ENCODE data around the gene NECAB3. TPM values are rescaled to one million over a fixed set of nuclear protein-coding genes. Genes with fewer than 3 reads are reported as not detected.
"Not testable (repeated sequence)": the region's sequence is repeated elsewhere in the genome, so short reads cannot be mapped to it uniquely, and the experiment has no call there.

Gene NECAB3
- total RNA-seq, 1 donor from 2014 or later: 56.2 TPM

DNA sequence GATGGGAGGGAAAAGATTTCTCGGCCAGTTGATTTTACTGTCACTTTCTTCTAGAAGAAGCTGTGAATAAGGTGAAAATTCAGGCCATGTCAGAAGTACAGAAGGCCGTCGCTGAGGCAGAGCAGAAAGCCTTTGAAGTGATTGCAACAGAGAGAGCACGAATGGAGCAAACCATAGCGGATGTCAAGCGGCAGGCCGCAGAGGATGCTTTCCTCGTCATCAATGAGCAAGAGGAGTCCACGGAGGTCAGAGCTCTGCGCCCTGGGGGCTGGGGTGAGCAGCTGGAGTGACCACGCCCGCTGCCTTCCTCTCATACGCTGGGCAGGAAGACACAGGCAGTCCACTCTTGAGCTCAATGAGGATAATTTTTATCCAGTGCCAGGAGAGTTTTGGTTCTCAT is 33.9 kb downstream of the NECAB3 start:
- DNase-seq: no peak
- no peak for ATAC-seq
- TF ChIP-seq, protein P1, sequence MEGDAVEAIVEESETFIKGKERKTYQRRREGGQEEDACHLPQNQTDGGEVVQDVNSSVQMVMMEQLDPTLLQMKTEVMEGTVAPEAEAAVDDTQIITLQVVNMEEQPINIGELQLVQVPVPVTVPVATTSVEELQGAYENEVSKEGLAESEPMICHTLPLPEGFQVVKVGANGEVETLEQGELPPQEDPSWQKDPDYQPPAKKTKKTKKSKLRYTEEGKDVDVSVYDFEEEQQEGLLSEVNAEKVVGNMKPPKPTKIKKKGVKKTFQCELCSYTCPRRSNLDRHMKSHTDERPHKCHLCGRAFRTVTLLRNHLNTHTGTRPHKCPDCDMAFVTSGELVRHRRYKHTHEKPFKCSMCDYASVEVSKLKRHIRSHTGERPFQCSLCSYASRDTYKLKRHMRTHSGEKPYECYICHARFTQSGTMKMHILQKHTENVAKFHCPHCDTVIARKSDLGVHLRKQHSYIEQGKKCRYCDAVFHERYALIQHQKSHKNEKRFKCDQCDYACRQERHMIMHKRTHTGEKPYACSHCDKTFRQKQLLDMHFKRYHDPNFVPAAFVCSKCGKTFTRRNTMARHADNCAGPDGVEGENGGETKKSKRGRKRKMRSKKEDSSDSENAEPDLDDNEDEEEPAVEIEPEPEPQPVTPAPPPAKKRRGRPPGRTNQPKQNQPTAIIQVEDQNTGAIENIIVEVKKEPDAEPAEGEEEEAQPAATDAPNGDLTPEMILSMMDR (IDR thresholded peaks at IDR 0.05): no peak
- Histone ChIP-seq H3K9me3 (no peaks in the 10 kb centered on the region), H3K27ac (no peak overlapping the region), H3K27me3 (no peaks in the 10 kb centered on the region), H3K4me1 (no peaks in the 10 kb centered on the region), H3K36me3 (peaks cover 83% of the 10 kb centered on the region), H3K4me3 (no peak overlapping the region)
- intact Hi-C loops (cut with DNase I): no loop called here

DNA sequence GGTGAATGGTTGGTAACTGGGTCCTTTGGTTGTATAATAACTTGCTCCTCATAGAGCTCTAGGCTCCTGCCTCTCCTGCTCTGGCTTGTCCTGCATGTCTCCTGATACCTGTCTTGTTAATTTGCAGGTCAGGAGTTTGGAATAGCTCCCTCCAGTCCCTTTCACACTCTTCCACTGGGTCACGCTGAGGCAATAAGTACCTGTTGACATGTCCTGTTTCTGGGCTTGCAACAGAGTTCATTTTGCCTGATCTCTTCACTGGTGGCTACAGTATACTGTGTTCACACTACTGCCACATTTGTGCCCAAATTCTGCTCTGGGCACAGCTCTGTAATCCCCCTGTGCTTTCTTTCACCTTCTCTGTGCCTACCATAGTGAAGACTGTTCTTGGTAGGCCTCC is 37.5 kb downstream of the NECAB3 start:
- no peaks in the 10 kb centered on the region for H3K4me1 ChIP-seq
- no peaks in the 10 kb centered on the region for H3K27me3 ChIP-seq
- no peak overlapping the region for H3K27ac ChIP-seq
- peaks cover 63% of the 10 kb centered on the region for H3K36me3 ChIP-seq
- no peaks in the 10 kb centered on the region for H3K9me3 ChIP-seq
- ATAC-seq (no peak), DNase-seq (no peak)
- TF ChIP-seq, protein P1 (IDR thresholded peaks at IDR 0.05): no peak
- intact Hi-C loops (cut with DNase I): no loop called here
- no peak overlapping the region for H3K4me3 ChIP-seq

DNA sequence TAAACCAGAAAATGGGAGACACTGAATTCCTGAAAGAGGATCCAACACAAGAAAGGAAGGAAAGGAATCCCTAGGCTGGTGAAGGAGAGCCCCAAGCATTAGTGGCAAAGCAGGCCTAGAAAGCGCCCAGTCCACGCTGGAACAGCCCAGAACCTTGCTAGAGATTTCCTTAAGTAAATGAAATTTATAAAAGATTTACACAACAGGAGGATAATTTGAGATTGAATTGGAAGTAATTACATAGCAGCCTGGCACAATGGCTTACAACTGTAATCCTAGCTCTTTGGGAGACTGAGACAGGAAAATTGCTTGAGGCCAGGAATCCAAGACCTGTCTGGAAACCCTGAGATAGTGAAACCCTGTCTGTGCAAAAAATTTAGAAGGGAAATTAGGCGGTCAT is 38.9 kb downstream of the NECAB3 start:
- no peaks in the 10 kb centered on the region for H3K27me3 ChIP-seq
- TF ChIP-seq, protein P1 (IDR thresholded peaks at IDR 0.05): no peak
- H3K36me3 ChIP-seq: peaks cover 59% of the 10 kb centered on the region
- no peaks in the 10 kb centered on the region for H3K4me1 ChIP-seq
- no peak overlapping the region for H3K27ac ChIP-seq
- ATAC-seq: no peak
- H3K9me3 ChIP-seq: no peaks in the 10 kb centered on the region
- DNase-seq: no peak
- H3K4me3 ChIP-seq: no peak overlapping the region
- intact Hi-C loops (cut with DNase I): no loop called here

DNA sequence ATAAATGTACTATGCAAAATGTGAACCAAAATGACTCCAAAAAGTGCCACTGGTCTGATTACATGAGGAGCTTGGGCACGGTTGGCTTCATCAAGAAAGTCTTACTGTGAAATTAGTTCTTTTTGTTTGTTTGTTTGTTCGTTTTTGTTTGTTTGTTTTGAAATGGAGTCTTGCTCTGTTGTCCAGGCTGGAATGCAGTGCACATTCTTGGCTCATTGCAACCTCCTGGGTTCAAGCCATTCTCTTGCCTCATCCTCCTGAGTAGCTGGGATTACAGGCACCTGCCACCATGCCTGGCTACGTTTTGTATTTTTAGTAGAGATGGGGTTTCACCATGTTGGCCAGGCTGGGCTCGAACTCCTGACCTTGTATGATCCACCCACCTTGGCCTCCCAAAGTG is 42.3 kb downstream of the NECAB3 start:
- intact Hi-C loops (cut with DNase I); H3K27ac ChIP-seq; H3K4me1 ChIP-seq; H3K9me3 ChIP-seq; H3K4me3 ChIP-seq; H3K27me3 ChIP-seq; DNase-seq; ATAC-seq: not testable (repeated sequence)
- peaks cover 57% of the 10 kb centered on the region for H3K36me3 ChIP-seq

DNA sequence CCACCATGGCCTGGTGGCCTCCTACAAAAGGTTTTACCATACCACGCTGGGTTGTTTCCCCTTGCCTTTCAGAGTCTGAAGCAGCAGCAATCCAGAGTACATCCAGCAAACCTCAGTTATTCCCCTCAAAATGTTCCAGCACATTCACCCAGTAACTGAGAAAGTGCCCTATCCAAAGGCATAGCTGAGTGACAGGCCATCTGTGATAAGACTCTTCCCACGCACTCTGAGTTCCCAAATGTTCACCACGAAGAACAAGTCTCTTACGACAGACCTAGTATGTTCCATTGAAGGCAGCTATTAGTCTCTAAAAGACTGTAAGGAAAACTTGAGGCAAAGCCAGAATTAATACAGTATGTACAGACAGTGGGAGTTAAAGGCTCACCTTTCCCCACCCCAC is 43.7 kb downstream of the NECAB3 start:
- no peak overlapping the region for H3K27ac ChIP-seq
- DNase-seq (no peak), ATAC-seq (no peak)
- no peaks in the 10 kb centered on the region for H3K27me3 ChIP-seq
- TF ChIP-seq, protein P1 (IDR thresholded peaks at IDR 0.05): no peak
- peaks cover 56% of the 10 kb centered on the region for H3K36me3 ChIP-seq
- no peaks in the 10 kb centered on the region for H3K9me3 ChIP-seq
- H3K4me3 ChIP-seq: no peak overlapping the region
- intact Hi-C loops (cut with DNase I): no loop called here
- no peaks in the 10 kb centered on the region for H3K4me1 ChIP-seq

DNA sequence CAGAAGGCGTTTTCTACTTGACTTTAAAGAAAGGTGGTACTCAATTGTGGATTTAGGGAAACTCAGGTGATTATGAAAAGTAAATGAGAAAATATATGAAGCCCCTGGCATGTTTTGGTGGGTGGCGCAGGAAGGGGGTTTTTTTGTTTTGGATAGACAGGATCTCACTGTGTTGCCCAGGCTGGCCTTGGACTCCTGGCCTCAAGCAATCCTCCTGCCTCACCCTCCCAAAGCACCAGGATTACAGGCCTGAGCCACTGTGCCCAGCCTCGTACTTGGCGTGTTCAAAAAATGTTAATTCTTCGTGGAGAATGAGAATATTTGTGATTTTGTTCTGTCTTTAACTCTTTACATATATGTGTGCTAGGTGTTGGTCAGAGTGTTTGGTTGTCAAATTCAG is 44.2 kb downstream of the NECAB3 start:
- DNase-seq (no peak), ATAC-seq (no peak)
- peaks cover 57% of the 10 kb centered on the region for H3K36me3 ChIP-seq
- TF ChIP-seq, protein P1 (IDR thresholded peaks at IDR 0.05): no peak
- intact Hi-C loops (cut with DNase I): no loop called here
- no peaks in the 10 kb centered on the region for H3K9me3 ChIP-seq
- no peak overlapping the region for H3K4me3 ChIP-seq
- no peaks in the 10 kb centered on the region for H3K4me1 ChIP-seq
- H3K27ac ChIP-seq: no peak overlapping the region
- no peaks in the 10 kb centered on the region for H3K27me3 ChIP-seq

Data from upper lobe of right lung (tissue), 1 donor.